ENCODE measurements around the gene SLC38A5.

- no peak for TF ChIP-seq CTCF (IDR thresholded peaks at IDR 0.05)
- no peak for TF ChIP-seq EZH2 (IDR thresholded peaks at IDR 0.05)
Observed at GRCh38 chrX:48509245-48509590, 39.2 kb upstream of the SLC38A5 start.

All from neural progenitor cell (in vitro differentiated cells).